Cardiac muscle cell (in vitro differentiated cells and primary cell): ENCODE measurements around the gene DLK2. TPM values are rescaled to one million over a fixed set of nuclear protein-coding genes. Genes with fewer than 3 reads are reported as not detected.

Source experiments
- DNase-seq, 2 donors: peaks; one replicate each; pipeline versions ENCODE4 v3.0.0 to v3.0.0-alpha.2; 2010 to 2017; ENCODE audit warnings: low read depth in 1 of 2, low spot score in 1 of 2
- H3K27ac ChIP-seq: fragments of 200-600 bp; sonication (generic); 2 replicates; pipeline ENCODE4 v1.5.1; 2016
- H3K27me3 ChIP-seq: fragments of 200-600 bp; sonication (generic); 2 replicates; pipeline ENCODE4 v1.6.0; 2016; ENCODE audit warnings: control low read depth
- H3K36me3 ChIP-seq: fragments of 200-600 bp; sonication (generic); 2 replicates; pipeline ENCODE4 v1.5.1; 2016; ENCODE audit warnings: control low read depth
- H3K4me1 ChIP-seq: fragments of 200-600 bp; sonication (generic); 2 replicates; pipeline ENCODE4 v1.8.1; 2017; ENCODE audit warnings: low read depth, mild to moderate bottlenecking, mixed run types
- H3K4me3 ChIP-seq: fragments of 200-600 bp; sonication (generic); 2 replicates; pipeline ENCODE4 v1.5.1; 2016; ENCODE audit warnings: mild to moderate bottlenecking
- H3K9me3 ChIP-seq: fragments of 200-600 bp; sonication (generic); 2 replicates; pipeline ENCODE4 v1.5.1; 2017; ENCODE audit warnings: low read depth, mild to moderate bottlenecking, control low read depth
- CTCF ChIP-seq: IDR thresholded peaks from 2 replicates; pipeline ENCODE4 v1.5.1; 2012; ENCODE audit warnings: low read depth, mild to moderate bottlenecking, low read length
- polyA plus RNA-seq: library from polyadenylated mRNA; unstranded; fragments of >200 nt; fragmentation: Nextera tagmentation; extraction: Ambion mirVana; gene quantifications from 2 replicates; pipeline ENCODE4 v1.2.1, GENCODE V29; 2016
- total RNA-seq: library from RNA; depleted of rRNA; stranded (reverse); fragments of >200 nt; gene quantifications from 2 replicates; pipeline ENCODE4 v1.2.3, GENCODE V29; 2016

The DLK2 gene
- total and polyA plus RNA-seq, 2 experiments from 2014 or later = 4.4 to 5.0 TPM

GRCh38 chr6:43451939-43452338 lies 3.4 kb downstream of the DLK2 start:
- no peaks in the 10 kb centered on the region for H3K9me3 ChIP-seq
- no peaks in the 10 kb centered on the region for H3K4me1 ChIP-seq
- no peak overlapping the region for H3K27ac ChIP-seq
- no peak overlapping the region for H3K4me3 ChIP-seq
- DNase-seq = no peak
- H3K27me3 ChIP-seq = peaks cover 15% of the 10 kb centered on the region
- no peak for TF ChIP-seq CTCF
- H3K36me3 ChIP-seq = peaks cover 4% of the 10 kb centered on the region

- Histone ChIP-seq H3K27ac (peak overlapping the region; percentile 27), H3K4me3 (no peak overlapping the region), H3K4me1 (no peaks in the 10 kb centered on the region), H3K27me3 (peaks cover 9% of the 10 kb centered on the region), H3K36me3 (peaks cover 4% of the 10 kb centered on the region), H3K9me3 (no peaks in the 10 kb centered on the region)
- TF ChIP-seq CTCF = no peak
- DNase-seq = no peak
Measured at GRCh38 chr6:43451348-43451747, 4.0 kb downstream of the DLK2 start.

GRCh38 chr6:43450699-43451131 lies 4.6 kb downstream of the DLK2 start:
- no peak for DNase-seq

DNA sequence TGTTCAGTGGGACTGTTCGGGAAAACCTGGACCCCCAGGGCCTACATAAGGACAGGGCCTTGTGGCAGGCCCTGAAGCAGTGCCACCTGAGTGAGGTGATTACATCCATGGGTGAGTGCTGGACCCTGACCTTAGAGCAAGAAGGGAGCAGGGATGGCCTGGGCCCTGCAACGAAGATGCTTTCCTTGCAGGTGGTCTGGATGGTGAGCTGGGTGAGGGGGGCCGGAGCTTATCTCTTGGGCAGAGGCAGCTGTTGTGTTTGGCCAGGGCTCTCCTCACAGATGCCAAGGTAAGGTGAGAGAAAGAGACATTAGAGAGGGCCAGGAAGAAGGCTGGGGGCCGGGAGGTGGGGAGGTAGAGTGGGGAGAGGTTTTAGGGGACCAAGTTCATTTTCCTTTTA lies 6.4 kb downstream of the DLK2 start:
- H3K4me3 ChIP-seq = no peak overlapping the region
- peaks cover 4% of the 10 kb centered on the region for H3K36me3 ChIP-seq
- no peaks in the 10 kb centered on the region for H3K4me1 ChIP-seq
- H3K9me3 ChIP-seq = no peaks in the 10 kb centered on the region
- no peaks in the 10 kb centered on the region for H3K27me3 ChIP-seq
- no peak overlapping the region for H3K27ac ChIP-seq
- no peak for TF ChIP-seq CTCF
- DNase-seq = no peak

More at GRCh38 chr6:43450699-43451131, 4.6 kb downstream of the DLK2 start:
- no peak for TF ChIP-seq CTCF
- no peaks in the 10 kb centered on the region for H3K4me1 ChIP-seq
- H3K4me3 ChIP-seq = no peak overlapping the region
- H3K27me3 ChIP-seq = peaks cover 3% of the 10 kb centered on the region
- no peak overlapping the region for H3K27ac ChIP-seq
- peaks cover 4% of the 10 kb centered on the region for H3K36me3 ChIP-seq
- H3K9me3 ChIP-seq = no peaks in the 10 kb centered on the region

GRCh38 chr6:43447604-43448003 lies 7.7 kb downstream of the DLK2 start:
- Histone ChIP-seq H3K36me3 (peaks cover 4% of the 10 kb centered on the region), H3K4me1 (no peaks in the 10 kb centered on the region), H3K27ac (no peak overlapping the region), H3K9me3 (no peaks in the 10 kb centered on the region), H3K27me3 (no peaks in the 10 kb centered on the region), H3K4me3 (no peak overlapping the region)
- no peak for DNase-seq
- TF ChIP-seq CTCF = no peak

DNA sequence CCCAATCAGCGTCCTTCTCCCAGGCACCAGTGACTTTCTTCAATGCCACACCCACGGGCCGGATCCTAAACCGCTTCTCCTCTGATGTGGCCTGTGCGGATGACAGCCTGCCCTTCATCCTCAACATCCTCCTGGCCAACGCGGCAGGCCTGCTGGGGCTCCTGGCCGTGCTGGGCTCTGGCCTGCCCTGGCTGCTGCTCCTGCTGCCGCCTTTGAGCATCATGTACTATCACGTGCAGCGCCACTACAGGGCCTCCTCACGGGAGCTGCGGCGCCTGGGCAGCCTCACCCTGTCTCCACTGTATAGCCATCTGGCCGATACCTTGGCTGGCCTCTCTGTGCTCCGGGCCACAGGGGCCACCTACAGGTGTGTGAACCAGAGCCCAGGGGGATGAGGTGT lies 9.8 kb downstream of the DLK2 start:
- TF ChIP-seq CTCF = no peak
- Histone ChIP-seq H3K9me3 (no peaks in the 10 kb centered on the region), H3K4me3 (no peak overlapping the region), H3K36me3 (peaks cover 9% of the 10 kb centered on the region), H3K27ac (no peak overlapping the region), H3K27me3 (no peaks in the 10 kb centered on the region), H3K4me1 (no peaks in the 10 kb centered on the region)
- no peak for DNase-seq
